ENCODE results near the gene ACP7.

- no peak for TF ChIP-seq CTCF (IDR thresholded peaks at IDR 0.05)
- no peak for TF ChIP-seq RAD21 (IDR thresholded peaks at IDR 0.05; ENCODE audit: low read length)
- no peak for TF ChIP-seq REST (IDR thresholded peaks at IDR 0.05; ENCODE audit: low read depth, low read length)
- TF ChIP-seq USF2 (IDR thresholded peaks at IDR 0.05; ENCODE audit: borderline replicate concordance, low read depth, low read length) = no peak
- TF ChIP-seq ELF1 (IDR thresholded peaks at IDR 0.05) = no peak
- no peak for TF ChIP-seq NRF1 (IDR thresholded peaks at IDR 0.05; ENCODE audit: low read depth, low read length)
- no peak for TF ChIP-seq MAX (IDR thresholded peaks at IDR 0.05; ENCODE audit: low read depth)
- TF ChIP-seq POLR2AphosphoS5 (IDR thresholded peaks at IDR 0.05; ENCODE audit: low read depth, low read length) = no peak
Observed at GRCh38 chr19:39077323-39077722, 6.8 kb upstream of the ACP7 start.
